ENCODE data around the gene CT45A3.

- no peak for TF ChIP-seq CTCF (IDR thresholded peaks at IDR 0.05)
- TF ChIP-seq EP300 (IDR thresholded peaks at IDR 0.05): no peak
- TF ChIP-seq POLR2AphosphoS5 (IDR thresholded peaks at IDR 0.05): no peak
These were observed 27.3 kb downstream of the CT45A3 start for GRCh38 chrX:135740681-135741149.

Measured in suprapubic skin (tissue), 4 donors.